ENCODE results near the gene MYBPC2.

The MYBPC2 gene

DNA sequence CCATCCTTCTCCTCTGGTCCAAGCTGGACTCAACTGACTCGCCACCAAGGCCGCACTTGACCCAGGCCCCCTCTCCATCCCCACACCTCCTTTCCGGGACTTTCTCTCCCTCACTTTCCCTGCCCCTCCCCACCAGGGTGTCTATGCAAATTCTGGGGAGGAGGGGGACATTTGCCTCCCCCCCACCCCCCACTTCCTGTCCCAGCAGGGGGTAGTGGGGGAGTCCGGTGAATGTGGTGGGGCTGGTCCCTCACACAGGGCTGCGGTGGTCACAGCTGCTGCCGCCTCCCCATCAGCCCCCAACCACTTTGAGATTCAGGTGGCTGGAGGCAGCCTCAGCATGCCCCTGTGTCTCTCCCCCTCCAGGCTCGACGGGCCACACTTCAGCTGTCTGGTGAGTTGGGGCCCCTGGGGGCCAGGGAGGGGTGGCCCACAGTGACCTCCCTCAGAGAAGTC lies 13.1 kb upstream of the MYBPC2 start:
- Histone ChIP-seq H3K27ac (ENCODE audit: low read depth, low read length) (no peak overlapping the region), H3K27me3 (ENCODE audit: control insufficient read depth, insufficient read depth, low read length) (peaks cover 22% of the 10 kb centered on the region; the same call in 1 of the 2 replicates), H3K4me3 (ENCODE audit: low read depth, low read length) (peak overlapping the region; percentile 62), H3K9me3 (ENCODE audit: control insufficient read depth, insufficient read depth, low read depth, low read length) (no peaks in the 10 kb centered on the region), H3K9ac (ENCODE audit: low read length) (no peak overlapping the region), H3K4me1 (ENCODE audit: control insufficient read depth, insufficient read depth, low read length) (peaks cover 28% of the 10 kb centered on the region), H3K36me3 (ENCODE audit: control insufficient read depth, insufficient read depth, low read length) (no peaks in the 10 kb centered on the region)

DNA sequence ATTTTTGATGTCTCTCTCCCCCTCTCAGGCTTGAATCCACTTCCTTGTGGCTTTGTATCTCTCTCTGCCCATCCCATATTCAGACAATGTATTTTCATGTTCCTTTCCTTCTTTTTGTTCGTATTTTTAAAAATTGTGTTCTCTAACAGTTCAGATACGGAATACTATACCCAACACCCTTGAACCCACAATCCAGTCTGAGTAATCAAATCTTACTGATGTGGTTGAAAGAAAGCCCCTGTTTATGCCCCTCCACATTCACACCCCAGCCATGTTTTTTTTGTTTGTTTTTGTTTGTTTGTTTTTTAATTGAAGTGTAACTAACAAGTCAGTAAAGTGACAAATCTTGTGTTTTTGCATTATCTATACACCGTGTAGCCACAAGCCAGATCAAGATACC lies 12.6 kb upstream of the MYBPC2 start:
- Histone ChIP-seq H3K27me3 (ENCODE audit: control insufficient read depth, insufficient read depth, low read length) (peaks cover 22% of the 10 kb centered on the region; the same call in 1 of the 2 replicates), H3K9me3 (ENCODE audit: control insufficient read depth, insufficient read depth, low read depth, low read length) (no peaks in the 10 kb centered on the region), H3K4me1 (ENCODE audit: control insufficient read depth, insufficient read depth, low read length) (peaks cover 27% of the 10 kb centered on the region), H3K27ac (ENCODE audit: low read depth, low read length) (no peak overlapping the region), H3K9ac (ENCODE audit: low read length) (no peak overlapping the region), H3K4me3 (ENCODE audit: low read depth, low read length) (peak overlapping the region; percentile 62), H3K36me3 (ENCODE audit: control insufficient read depth, insufficient read depth, low read length) (no peaks in the 10 kb centered on the region)

DNA sequence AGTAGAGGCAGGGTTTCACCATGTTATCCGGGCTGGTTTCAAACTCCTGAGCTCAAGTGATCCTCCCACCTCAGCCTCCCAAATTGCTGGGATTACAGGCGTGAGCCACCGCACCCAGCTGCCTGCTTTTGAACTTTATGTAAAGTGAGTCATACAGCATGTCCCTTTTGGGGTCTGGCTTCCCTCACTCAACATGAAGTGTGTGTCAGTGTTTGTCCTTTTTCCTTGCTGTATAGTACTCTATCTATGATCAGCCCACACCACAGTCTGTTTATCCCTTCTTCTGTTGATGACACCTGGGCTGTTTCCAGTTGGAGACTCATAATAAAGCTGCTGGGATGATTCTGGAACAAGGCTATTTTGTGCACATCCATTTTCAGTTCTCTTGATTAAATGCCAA lies 11.9 kb upstream of the MYBPC2 start:
- H3K36me3 ChIP-seq (ENCODE audit: control insufficient read depth, insufficient read depth, low read length): no peaks in the 10 kb centered on the region
- peaks cover 22% of the 10 kb centered on the region; the same call in 1 of the 2 replicates for H3K27me3 ChIP-seq (ENCODE audit: control insufficient read depth, insufficient read depth, low read length)
- H3K9me3 ChIP-seq (ENCODE audit: control insufficient read depth, insufficient read depth, low read depth, low read length): no peaks in the 10 kb centered on the region
- H3K9ac ChIP-seq (ENCODE audit: low read length): no peak overlapping the region
- H3K4me3 ChIP-seq (ENCODE audit: low read depth, low read length): no peak overlapping the region
- H3K27ac ChIP-seq (ENCODE audit: low read depth, low read length): no peak overlapping the region
- H3K4me1 ChIP-seq (ENCODE audit: control insufficient read depth, insufficient read depth, low read length): peaks cover 24% of the 10 kb centered on the region

DNA sequence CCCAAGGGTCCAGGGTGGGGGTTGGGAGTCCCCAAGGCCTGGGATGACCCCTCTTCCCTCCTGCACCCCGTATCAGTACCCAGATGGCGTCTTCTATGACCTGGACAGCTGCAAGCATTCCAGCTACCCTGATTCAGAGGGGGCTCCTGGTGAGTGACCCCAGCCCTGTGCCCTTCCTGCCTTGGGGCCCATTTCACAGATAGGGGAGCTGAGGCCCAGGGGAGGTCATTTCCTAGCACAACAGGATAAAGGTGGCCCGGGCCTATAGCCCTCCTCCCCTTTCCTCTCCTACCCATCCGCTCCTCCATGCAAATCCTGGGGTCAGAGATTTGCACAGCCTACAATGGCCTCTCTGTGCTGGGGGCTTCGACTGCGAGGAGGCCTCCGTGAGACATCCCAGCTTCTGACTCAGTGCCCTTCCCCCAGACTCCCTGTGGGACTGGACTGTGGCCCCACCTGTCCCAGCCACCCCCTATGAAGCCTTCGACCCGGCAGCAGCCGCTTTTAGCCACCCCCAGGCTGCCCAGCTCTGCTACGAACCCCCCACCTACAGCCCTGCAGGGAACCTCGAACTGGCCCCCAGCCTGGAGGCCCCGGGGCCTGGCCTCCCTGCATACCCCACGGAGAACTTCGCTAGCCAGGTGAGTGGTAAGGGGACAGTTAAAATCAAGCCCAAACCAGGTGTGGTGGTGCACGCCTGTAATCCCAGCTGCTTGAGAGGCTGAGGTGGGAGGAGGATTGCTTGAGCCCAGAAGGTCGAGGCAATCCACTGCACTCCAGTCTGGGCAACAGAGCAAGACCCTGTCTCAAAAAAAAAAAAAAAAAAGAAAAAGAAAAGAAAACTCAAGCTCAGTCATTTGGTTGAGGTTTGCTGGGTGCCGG lies 10.1 kb upstream of the MYBPC2 start:
- Histone ChIP-seq H3K27ac (ENCODE audit: low read depth, low read length) (no peak overlapping the region), H3K4me1 (ENCODE audit: control insufficient read depth, insufficient read depth, low read length) (peaks cover 24% of the 10 kb centered on the region), H3K9ac (ENCODE audit: low read length) (no peak overlapping the region), H3K27me3 (ENCODE audit: control insufficient read depth, insufficient read depth, low read length) (peaks cover 22% of the 10 kb centered on the region; the same call in 1 of the 2 replicates), H3K9me3 (ENCODE audit: control insufficient read depth, insufficient read depth, low read depth, low read length) (no peaks in the 10 kb centered on the region), H3K36me3 (ENCODE audit: control insufficient read depth, insufficient read depth, low read length) (no peaks in the 10 kb centered on the region), H3K4me3 (ENCODE audit: low read depth, low read length) (no peak overlapping the region)

DNA sequence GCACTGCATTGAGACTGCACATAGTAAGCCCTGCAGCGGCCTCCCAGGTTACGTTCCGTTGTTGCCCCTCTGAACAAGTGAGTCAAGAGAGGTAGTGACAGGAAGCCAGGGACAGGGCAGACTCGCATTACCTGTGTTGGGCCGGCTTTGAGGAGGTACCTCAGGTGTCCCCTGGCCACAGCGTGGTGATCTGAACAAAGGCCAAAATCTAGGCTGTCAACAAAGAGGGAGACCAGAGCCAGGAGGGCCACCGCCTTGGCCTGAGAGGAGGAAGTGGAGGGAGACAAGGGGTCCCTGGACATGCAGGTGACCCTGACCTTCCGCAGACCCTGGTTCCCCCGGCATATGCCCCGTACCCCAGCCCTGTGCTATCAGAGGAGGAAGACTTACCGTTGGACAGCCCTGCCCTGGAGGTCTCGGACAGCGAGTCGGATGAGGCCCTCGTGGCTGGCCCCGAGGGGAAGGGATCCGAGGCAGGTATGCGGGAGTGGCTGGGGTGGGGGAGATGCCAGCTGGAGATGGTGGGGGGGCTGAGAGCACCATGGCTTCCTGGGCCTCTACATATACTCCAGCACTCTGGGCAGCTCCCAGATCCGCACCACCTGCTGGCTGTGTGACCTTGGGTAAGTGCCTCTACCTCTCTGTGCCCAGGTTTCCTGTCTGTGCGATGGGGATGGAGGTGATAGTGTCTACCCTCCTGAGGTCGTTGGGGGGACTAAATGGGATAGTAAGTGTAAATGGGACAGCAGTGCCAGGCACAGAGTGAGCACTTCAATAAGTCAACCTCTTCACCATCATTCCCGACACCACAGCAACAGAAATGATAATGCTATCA lies 9.2 kb upstream of the MYBPC2 start:
- Histone ChIP-seq H3K4me1 (ENCODE audit: control insufficient read depth, insufficient read depth, low read length) (peaks cover 21% of the 10 kb centered on the region), H3K9ac (ENCODE audit: low read length) (no peak overlapping the region), H3K36me3 (ENCODE audit: control insufficient read depth, insufficient read depth, low read length) (no peaks in the 10 kb centered on the region), H3K4me3 (ENCODE audit: low read depth, low read length) (no peak overlapping the region), H3K27me3 (ENCODE audit: control insufficient read depth, insufficient read depth, low read length) (peaks cover 26% of the 10 kb centered on the region), H3K9me3 (ENCODE audit: control insufficient read depth, insufficient read depth, low read depth, low read length) (no peaks in the 10 kb centered on the region), H3K27ac (ENCODE audit: low read depth, low read length) (no peak overlapping the region)

DNA sequence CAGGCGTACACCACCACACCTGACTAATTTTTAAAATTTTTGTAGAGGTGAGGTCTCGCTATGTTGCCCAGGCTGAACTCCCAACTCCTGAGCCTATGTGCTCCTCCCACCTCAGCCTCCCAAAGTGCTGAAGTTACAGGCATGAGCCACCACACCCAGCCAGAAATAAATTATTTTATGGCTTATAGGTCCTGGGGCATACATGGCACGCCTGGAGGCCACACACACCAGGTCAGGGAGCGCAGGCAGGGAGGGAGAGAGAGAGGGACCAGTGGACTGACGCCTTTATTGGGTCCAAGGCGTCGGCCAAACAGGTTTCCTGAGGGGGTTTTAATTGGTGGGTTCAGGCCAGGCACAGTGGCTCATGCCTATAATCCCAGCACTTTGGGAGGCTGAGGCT lies 7.1 kb upstream of the MYBPC2 start:
- no peak overlapping the region for H3K9ac ChIP-seq (ENCODE audit: low read length)
- peaks cover 8% of the 10 kb centered on the region for H3K4me1 ChIP-seq (ENCODE audit: control insufficient read depth, insufficient read depth, low read length)
- no peak overlapping the region for H3K27ac ChIP-seq (ENCODE audit: low read depth, low read length)
- peaks cover 21% of the 10 kb centered on the region for H3K27me3 ChIP-seq (ENCODE audit: control insufficient read depth, insufficient read depth, low read length)
- H3K4me3 ChIP-seq (ENCODE audit: low read depth, low read length): no peak overlapping the region
- no peaks in the 10 kb centered on the region for H3K36me3 ChIP-seq (ENCODE audit: control insufficient read depth, insufficient read depth, low read length)
- H3K9me3 ChIP-seq (ENCODE audit: control insufficient read depth, insufficient read depth, low read depth, low read length): no peaks in the 10 kb centered on the region

DNA sequence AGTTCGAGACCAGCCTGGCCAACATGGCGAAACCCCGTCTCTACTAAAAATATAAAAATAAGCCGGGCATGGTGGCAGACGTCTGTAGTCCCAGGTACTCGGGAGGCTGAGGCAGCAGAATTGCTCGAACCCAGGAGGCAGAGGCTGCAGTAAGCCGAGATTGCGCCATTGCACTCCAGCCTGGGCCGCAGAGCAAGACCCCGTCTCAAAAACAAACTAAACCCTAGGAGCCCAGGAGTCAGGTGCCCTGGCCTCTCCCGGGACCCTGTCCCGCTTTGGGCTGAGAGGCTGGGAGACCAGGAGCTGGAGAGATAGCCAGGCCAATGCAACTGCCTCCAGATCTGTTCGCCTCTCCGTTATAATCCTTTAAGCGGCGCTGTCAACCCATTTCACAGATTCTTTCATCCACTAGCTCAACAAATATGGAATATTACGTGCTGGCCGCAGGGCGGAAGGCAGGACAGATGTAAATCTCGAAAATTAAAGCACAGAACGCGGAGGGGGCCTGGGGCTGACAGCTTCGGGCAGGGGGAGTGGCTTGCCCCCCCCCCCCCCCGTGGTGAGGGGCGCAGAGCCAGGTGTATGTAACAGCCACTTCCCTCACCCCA lies 5.3 kb upstream of the MYBPC2 start:
- Histone ChIP-seq H3K4me3 (ENCODE audit: low read depth, low read length) (peak overlapping the region; percentile 43), H3K27ac (ENCODE audit: low read depth, low read length) (no peak overlapping the region), H3K9ac (ENCODE audit: low read length) (no peak overlapping the region), H3K4me1 (ENCODE audit: control insufficient read depth, insufficient read depth, low read length) (peaks cover 15% of the 10 kb centered on the region), H3K9me3 (ENCODE audit: control insufficient read depth, insufficient read depth, low read depth, low read length) (no peaks in the 10 kb centered on the region), H3K36me3 (ENCODE audit: control insufficient read depth, insufficient read depth, low read length) (no peaks in the 10 kb centered on the region), H3K27me3 (ENCODE audit: control insufficient read depth, insufficient read depth, low read length) (peaks cover 28% of the 10 kb centered on the region)

DNA sequence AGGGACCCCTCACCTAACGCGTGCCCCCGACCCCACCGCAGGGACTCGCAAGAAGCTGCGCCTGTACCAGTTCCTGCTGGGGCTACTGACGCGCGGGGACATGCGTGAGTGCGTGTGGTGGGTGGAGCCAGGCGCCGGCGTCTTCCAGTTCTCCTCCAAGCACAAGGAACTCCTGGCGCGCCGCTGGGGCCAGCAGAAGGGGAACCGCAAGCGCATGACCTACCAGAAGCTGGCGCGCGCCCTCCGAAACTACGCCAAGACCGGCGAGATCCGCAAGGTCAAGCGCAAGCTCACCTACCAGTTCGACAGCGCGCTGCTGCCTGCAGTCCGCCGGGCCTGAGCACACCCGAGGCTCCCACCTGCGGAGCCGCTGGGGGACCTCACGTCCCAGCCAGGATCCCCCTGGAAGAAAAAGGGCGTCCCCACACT lies 4.7 kb upstream of the MYBPC2 start:
- Histone ChIP-seq H3K9me3 (ENCODE audit: control insufficient read depth, insufficient read depth, low read depth, low read length) (no peaks in the 10 kb centered on the region), H3K4me1 (ENCODE audit: control insufficient read depth, insufficient read depth, low read length) (peaks cover 21% of the 10 kb centered on the region), H3K27ac (ENCODE audit: low read depth, low read length) (no peak overlapping the region), H3K4me3 (ENCODE audit: low read depth, low read length) (peak overlapping the region; percentile 43), H3K36me3 (ENCODE audit: control insufficient read depth, insufficient read depth, low read length) (no peaks in the 10 kb centered on the region), H3K9ac (ENCODE audit: low read length) (no peak overlapping the region), H3K27me3 (ENCODE audit: control insufficient read depth, insufficient read depth, low read length) (peaks cover 31% of the 10 kb centered on the region)

DNA sequence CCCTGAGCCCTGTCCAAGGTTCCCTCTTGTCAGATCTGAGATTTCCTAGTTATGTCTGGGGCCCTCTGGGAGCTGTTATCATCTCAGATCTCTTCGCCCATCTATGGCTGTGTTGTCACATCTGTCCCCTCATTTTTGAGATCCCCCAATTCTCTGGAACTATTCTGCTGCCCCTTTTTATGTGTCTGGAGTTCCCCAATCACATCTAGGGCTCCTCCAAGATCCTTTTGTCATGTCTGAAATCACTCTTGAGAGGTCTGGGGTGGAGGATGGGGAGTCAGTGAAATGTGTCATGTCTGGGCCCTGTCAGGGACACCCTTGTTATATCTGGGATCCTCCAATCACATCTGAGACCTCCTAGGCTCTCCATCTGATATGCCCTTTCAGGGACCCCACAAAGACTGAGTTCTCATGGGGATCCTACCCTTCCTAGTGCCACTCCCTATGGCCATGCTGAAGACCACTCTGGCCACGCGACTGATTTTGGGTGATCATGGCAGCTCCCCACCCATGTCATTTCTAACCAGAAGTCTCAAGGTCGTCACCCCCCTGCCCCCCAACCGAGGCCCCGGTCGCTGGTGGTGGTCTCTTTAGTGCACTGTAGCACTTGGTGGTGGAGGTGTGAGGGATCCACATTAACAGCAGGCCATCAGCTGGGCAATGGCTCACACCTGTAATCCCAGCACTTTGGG lies 3.8 kb upstream of the MYBPC2 start:
- Histone ChIP-seq H3K4me1 (ENCODE audit: control insufficient read depth, insufficient read depth, low read length) (peaks cover 24% of the 10 kb centered on the region), H3K4me3 (ENCODE audit: low read depth, low read length) (no peak overlapping the region)

DNA sequence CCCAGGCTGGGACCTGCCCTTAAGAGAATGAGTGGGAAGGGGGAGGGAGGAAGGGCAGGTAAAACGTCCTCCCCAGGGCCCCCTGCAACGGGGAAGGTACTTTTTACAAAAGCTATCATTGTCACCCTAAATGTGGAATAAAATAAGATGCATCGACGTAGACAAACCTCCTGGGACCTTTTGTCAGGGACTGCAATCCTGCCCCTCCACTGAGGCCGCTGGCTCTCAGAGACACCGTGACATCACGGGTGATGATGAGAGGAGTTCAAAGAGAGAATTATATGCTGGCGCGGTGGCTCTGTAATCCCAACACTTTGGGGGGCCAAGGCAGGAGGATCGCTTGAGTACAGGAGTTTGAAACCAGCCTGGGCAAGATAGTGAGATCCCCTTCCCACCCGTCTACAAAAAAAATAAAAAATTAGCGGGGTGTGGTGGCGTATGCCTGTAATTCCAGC lies 1.8 kb upstream of the MYBPC2 start:
- Histone ChIP-seq H3K27ac (ENCODE audit: low read depth, low read length) (no peak overlapping the region), H3K9ac (ENCODE audit: low read length) (peak overlapping the region; percentile 15), H3K4me3 (ENCODE audit: low read depth, low read length) (peak overlapping the region; percentile 62), H3K36me3 (ENCODE audit: control insufficient read depth, insufficient read depth, low read length) (no peaks in the 10 kb centered on the region), H3K27me3 (ENCODE audit: control insufficient read depth, insufficient read depth, low read length) (peaks cover 31% of the 10 kb centered on the region), H3K4me1 (ENCODE audit: control insufficient read depth, insufficient read depth, low read length) (peaks cover 31% of the 10 kb centered on the region), H3K9me3 (ENCODE audit: control insufficient read depth, insufficient read depth, low read depth, low read length) (no peaks in the 10 kb centered on the region)

More for the DNA sequence above, 3.8 kb upstream of the MYBPC2 start:
- Histone ChIP-seq H3K27me3 (ENCODE audit: control insufficient read depth, insufficient read depth, low read length) (peaks cover 31% of the 10 kb centered on the region), H3K27ac (ENCODE audit: low read depth, low read length) (no peak overlapping the region), H3K36me3 (ENCODE audit: control insufficient read depth, insufficient read depth, low read length) (no peaks in the 10 kb centered on the region), H3K9me3 (ENCODE audit: control insufficient read depth, insufficient read depth, low read depth, low read length) (no peaks in the 10 kb centered on the region), H3K9ac (ENCODE audit: low read length) (no peak overlapping the region)
